Measurements from ENCODE around the gene ARHGAP30.

ARHGAP30 gene

DNA sequence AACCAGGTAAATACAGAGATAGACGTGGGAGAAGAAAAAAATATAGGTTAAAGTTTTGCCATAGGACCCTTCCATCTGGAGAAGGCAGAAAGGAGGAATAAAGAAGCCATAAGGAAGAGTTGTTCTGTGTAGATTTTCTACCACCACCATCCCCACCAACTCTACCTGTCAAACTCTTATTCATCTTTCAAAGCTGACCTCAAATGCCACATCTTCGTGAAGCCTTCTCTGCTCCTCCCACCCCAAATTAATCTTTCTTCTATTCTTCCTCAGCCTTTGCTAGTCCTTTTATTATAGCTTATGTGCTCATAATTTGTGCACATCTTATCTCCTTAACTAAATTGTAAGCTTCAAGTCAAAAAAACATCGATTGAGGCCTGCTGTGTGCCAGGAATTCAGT is 20.9 kb upstream of the ARHGAP30 start:
- TF ChIP-seq, protein P1, sequence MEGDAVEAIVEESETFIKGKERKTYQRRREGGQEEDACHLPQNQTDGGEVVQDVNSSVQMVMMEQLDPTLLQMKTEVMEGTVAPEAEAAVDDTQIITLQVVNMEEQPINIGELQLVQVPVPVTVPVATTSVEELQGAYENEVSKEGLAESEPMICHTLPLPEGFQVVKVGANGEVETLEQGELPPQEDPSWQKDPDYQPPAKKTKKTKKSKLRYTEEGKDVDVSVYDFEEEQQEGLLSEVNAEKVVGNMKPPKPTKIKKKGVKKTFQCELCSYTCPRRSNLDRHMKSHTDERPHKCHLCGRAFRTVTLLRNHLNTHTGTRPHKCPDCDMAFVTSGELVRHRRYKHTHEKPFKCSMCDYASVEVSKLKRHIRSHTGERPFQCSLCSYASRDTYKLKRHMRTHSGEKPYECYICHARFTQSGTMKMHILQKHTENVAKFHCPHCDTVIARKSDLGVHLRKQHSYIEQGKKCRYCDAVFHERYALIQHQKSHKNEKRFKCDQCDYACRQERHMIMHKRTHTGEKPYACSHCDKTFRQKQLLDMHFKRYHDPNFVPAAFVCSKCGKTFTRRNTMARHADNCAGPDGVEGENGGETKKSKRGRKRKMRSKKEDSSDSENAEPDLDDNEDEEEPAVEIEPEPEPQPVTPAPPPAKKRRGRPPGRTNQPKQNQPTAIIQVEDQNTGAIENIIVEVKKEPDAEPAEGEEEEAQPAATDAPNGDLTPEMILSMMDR (IDR thresholded peaks at IDR 0.05; ENCODE audit: low read depth, low read length, missing control alignments): no peak
- no peak overlapping the region for H3K4me3 ChIP-seq (replicated peaks; ENCODE audit: low read depth, low read length)
- no peak for DNase-seq (ENCODE audit: extremely low read depth, low read depth)

DNA sequence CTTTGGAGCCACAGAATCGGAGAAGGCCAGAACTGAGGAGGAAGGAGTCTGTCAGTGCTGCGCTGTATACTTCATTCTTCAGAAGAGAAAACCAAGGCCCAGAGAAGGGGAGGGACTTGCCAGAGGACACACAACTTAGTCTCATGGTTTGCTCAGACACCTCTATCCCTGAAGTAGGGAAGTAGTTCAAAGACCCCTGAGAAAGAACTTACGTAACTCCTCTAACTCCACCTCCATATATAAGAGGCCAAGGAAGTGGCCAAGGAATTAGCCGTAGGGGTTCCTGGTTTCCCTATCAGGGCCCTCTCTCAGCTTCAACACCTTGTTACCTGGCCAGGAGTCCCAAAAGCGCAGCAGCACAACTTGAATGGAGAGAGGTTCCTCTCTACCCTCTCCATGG is 20.2 kb upstream of the ARHGAP30 start:
- TF ChIP-seq, protein P1 (IDR thresholded peaks at IDR 0.05; ENCODE audit: low read depth, low read length, missing control alignments): no peak
- no peak for DNase-seq (ENCODE audit: extremely low read depth, low read depth)

GRCh38 chr1:161089251-161089924 is 19.7 kb upstream of the ARHGAP30 start, which contains the start of gene NECTIN4:
TSS of gene NECTIN4 (minus strand) at chr1:161089558. CDS start at chr1:161089296, 262 bp downstream.
- TF ChIP-seq, protein P1 (IDR thresholded peaks at IDR 0.05; ENCODE audit: low read depth, low read length, missing control alignments): no peak
- no peak within 1 kb of the TSS for H3K4me3 ChIP-seq (replicated peaks; ENCODE audit: low read depth, low read length)
- DNase-seq (ENCODE audit: extremely low read depth, low read depth): no peak

More for the DNA sequence above, 20.2 kb upstream of the ARHGAP30 start:
- no peak overlapping the region for H3K4me3 ChIP-seq (replicated peaks; ENCODE audit: low read depth, low read length)

DNA sequence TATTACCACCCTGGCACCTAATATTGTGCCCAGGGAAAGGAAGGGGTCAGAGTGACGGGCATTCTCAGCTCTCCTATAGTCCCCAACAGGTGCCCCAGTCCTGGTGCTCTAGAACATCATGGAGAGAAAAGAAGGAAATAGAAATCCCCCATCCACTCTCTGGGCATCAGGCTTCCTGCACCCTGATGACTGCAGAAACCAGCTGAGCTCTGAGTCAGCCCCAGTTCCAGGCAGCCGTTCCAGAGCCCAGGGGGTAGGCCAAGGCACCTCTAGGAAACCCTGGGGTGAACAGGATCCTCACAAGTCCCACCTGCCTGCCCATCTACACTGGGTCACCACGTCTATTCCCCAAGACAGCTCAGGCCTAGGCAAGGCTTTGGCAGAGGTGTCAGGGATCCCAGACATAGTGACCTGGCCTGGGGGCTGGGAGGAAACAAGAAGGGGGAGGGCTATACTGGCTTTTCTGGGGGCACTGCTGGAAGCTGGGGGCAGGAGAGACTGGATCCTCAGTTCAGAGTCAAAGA is 19.0 kb upstream of the ARHGAP30 start:
- DNase-seq (ENCODE audit: extremely low read depth, low read depth): no peak
- TF ChIP-seq, protein P1 (IDR thresholded peaks at IDR 0.05; ENCODE audit: low read depth, low read length, missing control alignments): no peak
- no peak overlapping the region for H3K4me3 ChIP-seq (replicated peaks; ENCODE audit: low read depth, low read length)

GRCh38 chr1:161086457-161086856 is 16.8 kb upstream of the ARHGAP30 start:
- DNase-seq (ENCODE audit: extremely low read depth, low read depth): no peak
- TF ChIP-seq, protein P1 (IDR thresholded peaks at IDR 0.05; ENCODE audit: low read depth, low read length, missing control alignments): no peak
- no peak overlapping the region for H3K4me3 ChIP-seq (replicated peaks; ENCODE audit: low read depth, low read length)

- no peak for DNase-seq (ENCODE audit: extremely low read depth, low read depth)
- H3K4me3 ChIP-seq (replicated peaks; ENCODE audit: low read depth, low read length): no peak overlapping the region
- TF ChIP-seq, protein P1 (IDR thresholded peaks at IDR 0.05; ENCODE audit: low read depth, low read length, missing control alignments): no peak
Observed at GRCh38 chr1:161085165-161085564, 15.5 kb upstream of the ARHGAP30 start.

Measured in HFF-Myc (cell line).